Immature natural killer cell (primary cell): Measurements from ENCODE around the gene RXRA. TPM values are rescaled to one million over a fixed set of nuclear protein-coding genes. Genes with fewer than 3 reads are reported as not detected.

Experiments
- DNase-seq, 3 donors: peaks; one replicate each; pipeline ENCODE4 v3.0.0; 2022; ENCODE audit warnings: mixed read lengths in 1 of 3
- H3K27ac Mint-ChIP-seq, 6 donors: one replicate each; pipeline ENCODE4 v1.8.0; 2020; ENCODE audit warnings: mixed read lengths in 6 of 6, mild to moderate bottlenecking in 5 of 6, inconsistent platforms in 4 of 6, moderate library complexity in 3 of 6
- H3K27me3 Mint-ChIP-seq, 3 donors: one replicate each; pipeline ENCODE4 v1.8.0; 2020 to 2021; ENCODE audit warnings: low read depth in 3 of 3, mild to moderate bottlenecking in 3 of 3, mixed read lengths in 3 of 3, moderate library complexity in 3 of 3, inconsistent platforms in 1 of 3
- H3K36me3 Mint-ChIP-seq, 3 donors: one replicate each; pipeline ENCODE4 v1.8.0; 2020; ENCODE audit warnings: mixed read lengths in 3 of 3, inconsistent platforms in 2 of 3, mild to moderate bottlenecking in 2 of 3
- H3K4me1 Mint-ChIP-seq, 2 donors: one replicate each; pipeline ENCODE4 v1.8.0; 2020; ENCODE audit warnings: inconsistent platforms in 2 of 2, mild to moderate bottlenecking in 2 of 2, mixed read lengths in 2 of 2, moderate library complexity in 1 of 2
- H3K4me3 Mint-ChIP-seq, 5 donors: one replicate each; pipeline ENCODE4 v1.8.0; 2020; ENCODE audit warnings: mild to moderate bottlenecking in 5 of 5, mixed read lengths in 5 of 5, inconsistent platforms in 3 of 5, moderate library complexity in 3 of 5
- H3K9me3 Mint-ChIP-seq, 6 donors: one replicate each; pipeline ENCODE4 v1.8.0; 2020; ENCODE audit warnings: mild to moderate bottlenecking in 6 of 6, mixed read lengths in 6 of 6, inconsistent platforms in 4 of 6, moderate library complexity in 3 of 6
- polyA plus RNA-seq, 3 donors: library from polyadenylated mRNA; unstranded; fragments of 300-500 nt; fragmentation: Illumina TruSeq; gene quantifications; one replicate each; pipeline ENCODE4 v1.2.3, GENCODE V29; 2021

The RXRA gene
- polyA plus RNA-seq, 3 donors from 2014 or later: 1.0 to 4.4 (median 1.9) TPM

- Mint-ChIP-seq H3K4me3 (peak overlapping the region; percentile 51 to 76 (median 65)), H3K27ac (peak overlapping the region; percentile 11 to 88 (median 62)), H3K27me3 (peaks cover 11 to 17% (median 15%) of the 10 kb centered on the region in 3 donors), H3K36me3 (peaks cover 0 to 5% (median 5%) of the 10 kb centered on the region in 3 donors), H3K4me1 (peaks cover 46 to 57% of the 10 kb centered on the region in 2 donors), H3K9me3 (no peaks in the 10 kb centered on the region)
- no peak for DNase-seq
These were observed 79.3 kb downstream of the RXRA start for GRCh38 chr9:134405527-134405926.

DNA sequence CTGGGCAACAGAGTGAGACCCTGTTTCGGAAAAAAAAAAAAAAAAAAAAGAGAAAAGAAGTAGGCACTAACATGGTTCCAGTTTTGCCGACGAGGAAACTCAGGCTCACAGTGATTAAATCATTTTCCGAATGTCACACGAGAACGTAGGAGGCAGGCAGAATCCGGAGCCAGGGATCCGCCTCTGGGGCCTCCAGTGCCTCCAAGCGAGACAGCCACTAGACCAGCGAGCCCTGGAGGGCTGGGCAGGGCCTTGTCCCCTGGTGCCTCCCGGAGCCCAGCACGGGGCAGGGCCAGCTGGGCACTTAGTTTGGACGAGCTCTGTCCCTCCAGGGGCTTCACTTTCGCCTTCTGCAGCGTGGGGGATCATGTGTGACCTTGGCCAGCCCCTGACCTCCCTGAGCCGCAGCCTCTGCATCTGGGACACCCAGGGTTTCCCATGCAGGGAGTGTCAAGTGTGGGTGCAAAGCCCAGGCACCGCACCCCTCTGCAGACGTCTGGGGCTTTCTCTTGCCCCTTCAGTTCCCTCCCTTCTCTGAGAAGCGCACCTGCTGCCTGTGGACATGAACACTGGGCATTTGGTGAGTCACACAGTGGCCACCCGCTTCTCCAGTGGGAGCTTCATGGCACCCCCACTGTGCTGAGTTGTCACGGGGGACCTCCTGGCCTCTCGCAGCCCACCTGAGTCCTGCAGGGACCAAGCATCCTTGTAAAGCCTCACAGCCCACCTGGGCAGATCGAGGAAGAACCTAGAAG lies 80.3 kb downstream of the RXRA start:
- Mint-ChIP-seq H3K4me3 (peak overlapping the region; percentile 73 to 85 (median 81)), H3K4me1 (peaks cover 46 to 59% of the 10 kb centered on the region in 2 donors), H3K27me3 (peaks cover 11 to 17% (median 15%) of the 10 kb centered on the region in 3 donors), H3K27ac (peak overlapping the region; percentile 10 to 88 (median 76)), H3K9me3 (no peaks in the 10 kb centered on the region), H3K36me3 (peaks cover 0 to 5% (median 5%) of the 10 kb centered on the region in 3 donors)
- peak in 1 of 3 donors; percentile 26 for DNase-seq

DNA sequence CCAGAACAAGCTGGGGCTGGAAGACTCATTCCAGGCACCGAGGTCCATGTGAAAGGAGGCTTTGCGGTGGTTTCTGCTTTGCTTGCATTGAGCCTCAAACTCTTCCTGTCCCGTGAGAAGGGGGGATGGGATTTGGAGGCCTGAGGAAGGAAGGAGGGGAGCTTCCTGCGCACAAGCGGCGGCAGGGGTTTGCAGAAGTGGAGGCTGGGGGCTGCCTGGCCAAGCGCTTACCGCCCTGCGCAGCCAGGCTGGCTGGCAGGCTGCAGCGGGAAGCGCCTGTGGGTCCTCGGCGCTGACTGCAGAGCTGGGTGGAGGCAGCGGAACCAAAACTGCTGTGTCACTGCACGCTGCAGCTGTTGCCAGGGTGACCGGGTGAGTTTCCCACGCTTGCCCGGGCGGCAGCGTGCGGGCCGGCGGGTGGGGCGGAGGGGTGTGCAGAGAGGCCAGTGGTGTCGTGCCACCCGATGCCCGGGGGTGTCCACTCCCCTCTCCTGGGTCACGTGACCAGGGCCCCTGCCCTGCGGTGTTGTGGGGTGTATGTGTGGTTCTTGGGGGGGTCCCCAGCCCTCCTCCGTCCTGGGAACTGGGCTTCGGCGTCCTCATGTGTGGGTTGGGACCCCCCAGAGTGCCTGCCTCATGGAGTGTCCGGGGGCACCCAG lies 81.0 kb downstream of the RXRA start:
- peak; percentile 82 to 88 (median 83) for DNase-seq
- Mint-ChIP-seq H3K27me3 (peaks cover 11 to 19% (median 15%) of the 10 kb centered on the region in 3 donors), H3K4me1 (peaks cover 46 to 64% of the 10 kb centered on the region in 2 donors), H3K4me3 (peak overlapping the region; percentile 73 to 85 (median 81)), H3K27ac (peak overlapping the region; percentile 10 to 81 (median 76)), H3K36me3 (peaks cover 0 to 5% (median 5%) of the 10 kb centered on the region in 3 donors), H3K9me3 (no peaks in the 10 kb centered on the region)

DNA sequence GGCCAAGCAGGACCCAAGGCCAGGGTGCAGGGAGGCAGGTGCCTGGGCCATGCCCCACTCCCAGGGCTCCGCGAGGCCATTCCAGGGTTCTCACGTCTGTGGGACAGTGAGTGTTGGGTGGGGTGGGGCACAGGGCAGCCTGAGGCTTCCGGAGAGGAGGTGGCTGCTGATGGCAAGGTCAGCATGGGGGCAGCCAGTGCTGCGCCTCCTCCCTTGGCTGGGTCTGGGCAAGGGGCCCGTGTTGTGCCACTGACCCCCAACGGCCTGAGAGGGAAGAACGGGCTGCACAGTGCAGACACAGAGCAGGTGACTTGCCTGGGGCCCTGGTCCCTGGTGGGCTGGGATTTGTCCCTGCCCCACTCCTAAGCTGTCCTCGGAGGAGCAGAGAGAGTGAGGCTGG lies 82.1 kb downstream of the RXRA start:
- Mint-ChIP-seq H3K4me1 (peaks cover 49 to 68% of the 10 kb centered on the region in 2 donors), H3K9me3 (no peaks in the 10 kb centered on the region), H3K27me3 (peaks cover 13 to 24% (median 15%) of the 10 kb centered on the region in 3 donors), H3K27ac (no peak overlapping the region), H3K4me3 (peak overlapping the region in 1 of 5 donors; percentile 35), H3K36me3 (peaks cover 0 to 5% (median 5%) of the 10 kb centered on the region in 3 donors)
- DNase-seq: no peak

DNA sequence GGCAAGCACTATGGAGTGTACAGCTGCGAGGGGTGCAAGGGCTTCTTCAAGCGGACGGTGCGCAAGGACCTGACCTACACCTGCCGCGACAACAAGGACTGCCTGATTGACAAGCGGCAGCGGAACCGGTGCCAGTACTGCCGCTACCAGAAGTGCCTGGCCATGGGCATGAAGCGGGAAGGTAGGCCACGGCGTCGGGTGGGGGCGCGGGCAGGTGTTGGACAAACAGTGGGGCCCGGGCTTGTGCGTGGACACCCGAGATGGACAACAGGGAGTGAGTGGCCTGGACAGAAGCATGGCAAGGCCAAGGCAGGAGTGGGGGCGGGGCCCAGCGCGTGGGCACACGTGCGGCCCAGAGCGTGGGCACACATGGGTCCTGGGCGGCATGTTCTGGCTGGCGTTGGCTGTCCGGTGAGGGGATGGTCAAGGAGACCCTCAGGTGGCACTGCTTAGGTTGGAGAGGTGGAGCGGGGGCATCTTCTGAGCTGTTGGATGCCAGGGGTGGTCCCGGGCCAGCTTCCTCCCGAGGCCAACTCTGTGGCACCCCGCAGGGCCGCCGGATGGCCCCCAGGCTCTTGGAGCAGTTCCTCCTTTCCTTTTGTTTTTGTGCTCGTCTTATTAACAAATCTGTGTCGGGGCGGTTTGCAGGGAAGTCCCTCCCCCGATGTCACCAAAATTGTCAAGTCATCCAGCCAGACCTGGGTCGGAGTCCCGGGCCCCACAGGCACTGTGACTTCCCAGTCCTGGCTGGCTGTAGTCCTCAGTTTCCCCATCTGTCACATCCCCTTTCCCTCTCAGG lies 82.9 kb downstream of the RXRA start:
- Mint-ChIP-seq H3K9me3 (no peaks in the 10 kb centered on the region), H3K27ac (peak overlapping the region in 2 of 6 donors; percentile 45 to 61), H3K27me3 (peaks cover 7 to 19% (median 11%) of the 10 kb centered on the region in 3 donors), H3K4me3 (no peak overlapping the region), H3K36me3 (peaks cover 0 to 5% (median 5%) of the 10 kb centered on the region in 3 donors), H3K4me1 (peaks cover 42 to 60% of the 10 kb centered on the region in 2 donors)
- no peak for DNase-seq

DNA sequence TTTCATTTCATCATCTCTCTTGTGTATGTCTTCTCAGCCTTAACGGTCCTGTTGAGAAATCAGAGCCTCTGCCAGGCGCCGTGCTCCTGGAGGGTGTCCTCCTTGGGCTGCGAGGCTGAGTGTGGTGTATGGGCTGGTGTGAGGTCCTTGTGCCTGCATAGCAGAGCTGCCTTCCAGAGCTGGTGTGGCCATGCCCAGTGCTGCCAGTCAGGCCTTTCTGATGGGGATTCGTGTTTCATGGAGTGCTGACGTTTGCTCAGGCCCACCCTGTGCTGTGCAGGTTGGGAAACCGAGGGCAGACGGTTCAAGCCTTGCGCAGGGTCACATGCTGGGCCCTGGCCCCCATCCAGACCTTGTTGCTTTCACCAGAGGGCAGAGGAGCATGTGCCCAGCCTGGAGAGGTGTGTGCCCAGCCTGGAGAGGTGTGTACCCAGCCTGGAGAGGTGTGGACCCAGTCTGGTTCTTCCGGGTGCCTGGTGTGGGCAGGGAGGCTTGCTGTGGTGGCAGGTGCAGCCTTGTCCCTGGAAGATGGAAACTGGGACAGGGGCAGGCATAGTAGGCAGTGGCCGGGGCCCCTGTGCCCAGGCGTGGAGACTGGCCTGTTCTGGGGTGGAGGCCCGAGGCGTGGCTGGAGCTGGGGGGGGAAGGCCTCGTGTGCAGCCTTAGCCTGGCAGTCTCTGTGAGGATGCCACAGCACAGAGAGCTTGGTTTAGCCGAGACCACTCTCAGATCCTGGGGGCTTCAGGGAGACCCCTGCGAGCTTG lies 84.0 kb downstream of the RXRA start:
- H3K9me3 Mint-ChIP-seq: no peaks in the 10 kb centered on the region
- peak overlapping the region in 4 of 5 donors; percentile 15 to 63 (median 38) for H3K4me3 Mint-ChIP-seq

GRCh38 chr9:134410835-134411217 lies 84.6 kb downstream of the RXRA start:
- H3K4me3 Mint-ChIP-seq: no peak overlapping the region
- peaks cover 0 to 5% (median 5%) of the 10 kb centered on the region in 3 donors for H3K36me3 Mint-ChIP-seq
- no peak for DNase-seq
- no peaks in the 10 kb centered on the region for H3K9me3 Mint-ChIP-seq
- peaks cover 5 to 19% (median 7%) of the 10 kb centered on the region in 3 donors for H3K27me3 Mint-ChIP-seq
- peaks cover 29 to 48% of the 10 kb centered on the region in 2 donors for H3K4me1 Mint-ChIP-seq
- no peak overlapping the region for H3K27ac Mint-ChIP-seq

More for the DNA sequence above, 84.0 kb downstream of the RXRA start:
- Mint-ChIP-seq H3K4me1 (peaks cover 33 to 53% of the 10 kb centered on the region in 2 donors), H3K27ac (peak overlapping the region in 4 of 6 donors; percentile 51 to 94 (median 81)), H3K36me3 (peaks cover 0 to 5% (median 5%) of the 10 kb centered on the region in 3 donors), H3K27me3 (peaks cover 5 to 19% (median 9%) of the 10 kb centered on the region in 3 donors)
- DNase-seq: no peak

- no peak overlapping the region for H3K4me3 Mint-ChIP-seq
These were observed 85.4 kb downstream of the RXRA start for GRCh38 chr9:134411440-134412297.

DNA sequence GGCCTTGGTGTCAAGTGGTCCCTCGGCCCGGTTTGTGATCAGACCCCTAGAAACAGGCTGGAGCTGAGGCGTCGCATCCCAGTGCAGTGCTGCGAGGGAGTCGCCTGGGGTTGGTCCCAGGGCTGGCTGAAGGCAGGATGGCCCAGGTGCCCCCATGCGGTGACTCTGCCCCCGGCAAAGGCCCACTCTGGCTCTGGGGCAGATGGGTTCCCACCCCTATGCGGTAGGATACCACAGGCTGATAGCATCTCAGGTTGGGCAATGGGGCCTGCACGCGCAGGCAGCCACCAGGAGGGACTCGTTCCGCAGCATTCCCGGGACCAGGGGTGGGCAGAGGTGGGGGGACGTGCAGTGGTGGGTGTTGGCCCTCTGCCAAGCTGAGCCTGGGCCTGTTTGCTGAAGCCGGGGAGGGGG lies 86.0 kb downstream of the RXRA start:
- no peak overlapping the region for H3K27ac Mint-ChIP-seq
- peaks cover 14 to 33% of the 10 kb centered on the region in 2 donors for H3K4me1 Mint-ChIP-seq
- H3K27me3 Mint-ChIP-seq: peaks cover under 1 to 15% (median 4%) of the 10 kb centered on the region in 3 donors
- DNase-seq: no peak
- H3K9me3 Mint-ChIP-seq: no peaks in the 10 kb centered on the region
- H3K4me3 Mint-ChIP-seq: no peak overlapping the region
- peaks cover 0 to 5% (median 5%) of the 10 kb centered on the region in 3 donors for H3K36me3 Mint-ChIP-seq

More at GRCh38 chr9:134411440-134412297, 85.4 kb downstream of the RXRA start:
- peaks cover 0 to 5% (median 5%) of the 10 kb centered on the region in 3 donors for H3K36me3 Mint-ChIP-seq
- DNase-seq: no peak
- peaks cover 20 to 39% of the 10 kb centered on the region in 2 donors for H3K4me1 Mint-ChIP-seq
- no peak overlapping the region for H3K27ac Mint-ChIP-seq
- no peaks in the 10 kb centered on the region for H3K9me3 Mint-ChIP-seq
- peaks cover 5 to 20% (median 7%) of the 10 kb centered on the region in 3 donors for H3K27me3 Mint-ChIP-seq

- Mint-ChIP-seq H3K27ac (peak overlapping the region in 1 of 6 donors; percentile 50), H3K4me1 (peaks cover 13 to 25% of the 10 kb centered on the region in 2 donors), H3K27me3 (peaks cover 0 to 11% (median 2%) of the 10 kb centered on the region in 3 donors), H3K4me3 (peak overlapping the region in 3 of 5 donors; percentile 2 to 21 (median 3)), H3K9me3 (no peaks in the 10 kb centered on the region), H3K36me3 (peaks cover 0 to 5% (median 5%) of the 10 kb centered on the region in 3 donors)
- DNase-seq: no peak
These were observed 87.0 kb downstream of the RXRA start for GRCh38 chr9:134413112-134413715.

- Mint-ChIP-seq H3K27ac (no peak overlapping the region), H3K27me3 (peaks cover 0 to 11% (median 2%) of the 10 kb centered on the region in 3 donors), H3K4me3 (no peak overlapping the region), H3K4me1 (peaks cover 13 to 24% of the 10 kb centered on the region in 2 donors), H3K9me3 (no peaks in the 10 kb centered on the region), H3K36me3 (peaks cover 0 to 5% (median 5%) of the 10 kb centered on the region in 3 donors)
- no peak for DNase-seq
These were observed 87.8 kb downstream of the RXRA start for GRCh38 chr9:134413890-134414623.
